Measurements from ENCODE around the gene FAM174B. TPM values are rescaled to one million over a fixed set of nuclear protein-coding genes. Genes with fewer than 3 reads are reported as not detected.
A peak's percentile ranks its signal among the peaks of the same experiment; 100 is the strongest.

FAM174B gene
- total and polyA plus RNA-seq, 9 donors = 2.5 to 31.5 (median 15.4) TPM

- peak in 1 of 5 donors; percentile 78 for DNase-seq
- Histone ChIP-seq H3K36me3 (no peaks in the 10 kb centered on the region), H3K27me3 (no peaks in the 10 kb centered on the region), H3K27ac (peak overlapping the region in 1 of 2 donors; percentile 40), H3K4me3 (no peak overlapping the region), H3K9me3 (no peaks in the 10 kb centered on the region), H3K4me1 (ENCODE audit: insufficient read depth) (no peaks in the 10 kb centered on the region)
- WGBS, 3 donors = 7 to 14% (median 13%) methylated on average over 3 of the region's 3 CpGs
- TF ChIP-seq POLR2A (IDR thresholded peaks at IDR 0.05) (peak; percentile 27), CTCF (IDR thresholded peaks at IDR 0.05) (no peak)
- intact Hi-C loops (cut with DNase I) = loop anchor here in 3 of 4 donors (5.0 to 10.0 kb wide), 2 partner anchors 156 to 159 kb away; no protein-coding TSS in a partner anchor
Observed at GRCh38 chr15:92681141-92681631, 25.6 kb upstream of the FAM174B start.

- peak in 2 of 5 donors; percentile 41 to 60 for DNase-seq
- peak overlapping the region in 1 of 2 donors; percentile 5 for H3K27ac ChIP-seq
- no peak overlapping the region for H3K4me3 ChIP-seq
- intact Hi-C loops (cut with DNase I) = no loop called here
- no peaks in the 10 kb centered on the region for H3K36me3 ChIP-seq
- no peaks in the 10 kb centered on the region for H3K9me3 ChIP-seq
- H3K4me1 ChIP-seq (ENCODE audit: insufficient read depth) = no peaks in the 10 kb centered on the region
- 40 to 52% (median 40%) methylated on average over 4 of the region's 4 CpGs for WGBS, 3 donors
- no peaks in the 10 kb centered on the region for H3K27me3 ChIP-seq
- TF ChIP-seq CTCF (IDR thresholded peaks at IDR 0.05) (no peak), EP300 (IDR thresholded peaks at IDR 0.05) (no peak), POLR2A (IDR thresholded peaks at IDR 0.05) (no peak)
Observed at GRCh38 chr15:92677999-92678398, 22.4 kb upstream of the FAM174B start.

- Histone ChIP-seq H3K4me3 (no peak overlapping the region), H3K36me3 (no peaks in the 10 kb centered on the region), H3K27ac (no peak overlapping the region), H3K9me3 (no peaks in the 10 kb centered on the region), H3K4me1 (ENCODE audit: insufficient read depth) (no peaks in the 10 kb centered on the region), H3K27me3 (no peaks in the 10 kb centered on the region)
- intact Hi-C loops (cut with DNase I) = no loop called here
- TF ChIP-seq POLR2A (IDR thresholded peaks at IDR 0.05) (no peak), EP300 (IDR thresholded peaks at IDR 0.05) (no peak), CTCF (IDR thresholded peaks at IDR 0.05) (no peak)
- DNase-seq = no peak
- WGBS, 3 donors = 97 to 100% (median 98%) methylated on average over 2 of the region's 2 CpGs
Observed at GRCh38 chr15:92676561-92676960, 21.0 kb upstream of the FAM174B start.

GRCh38 chr15:92675485-92675884 is 19.9 kb upstream of the FAM174B start:
- intact Hi-C loops (cut with DNase I) = no loop called here
- H3K27ac ChIP-seq = no peak overlapping the region
- TF ChIP-seq CTCF (IDR thresholded peaks at IDR 0.05) (no peak), EP300 (IDR thresholded peaks at IDR 0.05) (no peak), POLR2A (IDR thresholded peaks at IDR 0.05) (no peak)
- no peak for DNase-seq
- H3K4me3 ChIP-seq = no peak overlapping the region
- no peaks in the 10 kb centered on the region for H3K27me3 ChIP-seq
- no peaks in the 10 kb centered on the region for H3K36me3 ChIP-seq
- H3K4me1 ChIP-seq (ENCODE audit: insufficient read depth) = no peaks in the 10 kb centered on the region
- WGBS, 3 donors = 94 to 96% (median 94%) methylated on average over 4 of the region's 4 CpGs
- no peaks in the 10 kb centered on the region for H3K9me3 ChIP-seq

Measured in ovary (tissue), 9 donors.